ENCODE data around the gene TMCO4.
"Not testable (repeated sequence)": the region's sequence is repeated elsewhere in the genome, so short reads cannot be mapped to it uniquely, and the experiment has no call there.

TMCO4 gene

GRCh38 chr1:19812875-19813642 is 13.3 kb upstream of the TMCO4 start:
- no peak for DNase-seq

- peak; percentile 67 to 75 for DNase-seq
These were observed 11.6 kb upstream of the TMCO4 start for GRCh38 chr1:19811206-19811851.

GRCh38 chr1:19809044-19809750 is 9.5 kb upstream of the TMCO4 start:
- no peak for DNase-seq

GRCh38 chr1:19808351-19808750 is 8.6 kb upstream of the TMCO4 start:
- DNase-seq = no peak

GRCh38 chr1:19804831-19805251 is 5.1 kb upstream of the TMCO4 start:
- no peak for DNase-seq

- DNase-seq = no peak
These were observed 2.6 kb upstream of the TMCO4 start for GRCh38 chr1:19802269-19802668.

- peak; percentile 72 to 73 for DNase-seq
These were observed 524 bp upstream of the TMCO4 start for GRCh38 chr1:19800076-19800804.

- DNase-seq = peak in 1 of 2 experiments; percentile 19
These were observed 1.1 kb downstream of the TMCO4 start for GRCh38 chr1:19798486-19799229.

- no peak for DNase-seq
These were observed 1.9 kb downstream of the TMCO4 start for GRCh38 chr1:19797827-19798226.

- DNase-seq = no peak
These were observed 5.1 kb downstream of the TMCO4 start for GRCh38 chr1:19794583-19794982.

GRCh38 chr1:19793360-19794046 is 6.2 kb downstream of the TMCO4 start:
- DNase-seq = no peak

GRCh38 chr1:19792237-19793002 is 7.3 kb downstream of the TMCO4 start:
- DNase-seq = no peak

- DNase-seq = not testable (repeated sequence)
These were observed 9.4 kb downstream of the TMCO4 start for GRCh38 chr1:19790061-19790975.

GRCh38 chr1:19786988-19787423 is 12.7 kb downstream of the TMCO4 start:
- no peak for DNase-seq

GRCh38 chr1:19785660-19786059 is 14.1 kb downstream of the TMCO4 start:
- DNase-seq = no peak

GRCh38 chr1:19780267-19780877 is 19.3 kb downstream of the TMCO4 start:
- DNase-seq = no peak

- DNase-seq = no peak
These were observed 22.8 kb downstream of the TMCO4 start for GRCh38 chr1:19776933-19777332.

GRCh38 chr1:19776287-19776686 is 23.4 kb downstream of the TMCO4 start:
- no peak for DNase-seq

- DNase-seq = no peak
These were observed 23.9 kb downstream of the TMCO4 start for GRCh38 chr1:19775831-19776230.

Data from activated T-cell treated with anti-CD3 and anti-CD28 coated beads, Interleukin-2, amount 50 U/mL, for 48 hours (primary cell).